T follicular helper cell (primary cell): ENCODE data around the gene PRKCI.
"Not testable (repeated sequence)": the region's sequence is repeated elsewhere in the genome, so short reads cannot be mapped to it uniquely, and the experiment has no call there.

Experiments used
- DNase-seq: peaks from one replicate; pipeline ENCODE4 v3.0.0-alpha.2; 2020; ENCODE audit warnings: low read depth

Gene PRKCI

DNA sequence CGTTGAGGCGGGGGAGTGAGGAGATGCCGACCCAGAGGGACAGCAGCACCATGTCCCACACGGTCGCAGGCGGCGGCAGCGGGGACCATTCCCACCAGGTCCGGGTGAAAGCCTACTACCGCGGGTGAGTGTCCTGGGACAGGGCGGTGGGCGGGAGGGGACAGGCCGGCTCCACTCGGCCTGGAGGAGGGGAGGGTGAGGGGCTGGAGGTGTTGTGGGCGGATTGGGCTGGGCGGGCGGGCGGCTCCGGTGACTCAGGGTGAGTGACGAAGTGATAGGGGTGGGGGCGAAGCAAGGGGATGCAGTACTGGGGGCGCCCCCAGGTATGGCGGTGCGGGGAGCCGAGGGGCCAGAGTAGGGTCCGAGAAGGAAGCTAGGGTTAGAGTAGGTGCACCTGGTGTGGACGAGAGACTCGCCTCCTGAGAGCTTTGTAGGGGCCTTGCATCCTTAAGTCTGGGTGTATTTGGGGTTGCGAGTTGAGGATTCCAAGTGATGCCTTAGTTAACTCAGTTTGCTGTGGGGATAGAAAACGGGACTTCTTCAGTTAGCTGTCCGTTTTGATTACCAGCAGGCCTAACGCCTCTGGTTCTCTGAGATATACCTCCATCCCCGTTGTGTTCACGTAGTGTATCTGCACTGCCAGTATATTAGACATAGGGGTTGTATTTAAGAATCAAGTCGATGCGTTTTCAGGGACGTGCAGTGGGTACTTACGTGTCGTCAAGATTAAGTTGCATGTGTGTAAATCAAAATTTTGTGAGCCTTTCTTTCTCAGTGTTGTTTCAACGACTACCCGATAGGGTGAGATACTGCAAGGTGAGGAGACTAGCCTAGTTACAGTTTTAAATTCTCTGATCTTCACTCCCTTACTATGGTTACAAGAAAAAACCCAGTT, 670 bp downstream of the PRKCI start:
- peak; percentile 15 for DNase-seq

GRCh38 chr3:170225166-170225565, 2.9 kb downstream of the PRKCI start:
- DNase-seq, result no peak

DNA sequence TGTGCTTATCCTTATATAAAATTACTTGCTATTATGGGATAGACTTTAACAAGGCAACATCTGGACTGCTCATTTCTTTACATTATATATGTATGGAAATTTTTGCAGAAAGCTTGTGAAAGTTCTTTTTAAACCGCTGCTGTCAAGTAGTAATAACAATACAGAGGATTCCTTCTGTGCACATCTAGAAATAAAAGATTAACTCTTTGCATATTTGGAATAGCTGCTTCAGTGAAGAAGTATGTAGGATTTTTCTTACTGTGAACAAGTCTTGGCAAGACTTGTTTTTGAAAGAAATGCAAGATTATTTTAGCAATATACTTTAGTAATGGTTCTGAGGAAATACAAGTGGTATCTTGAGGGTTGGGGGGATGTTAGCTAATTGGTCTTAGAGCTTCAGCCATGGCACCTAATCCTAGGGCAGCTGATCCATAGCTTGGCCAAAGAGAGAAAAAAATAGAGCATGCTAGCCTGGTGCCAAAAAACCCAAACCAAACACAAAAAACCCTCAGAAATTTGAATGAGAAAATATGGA, 4.3 kb downstream of the PRKCI start:
- no peak for DNase-seq

DNA sequence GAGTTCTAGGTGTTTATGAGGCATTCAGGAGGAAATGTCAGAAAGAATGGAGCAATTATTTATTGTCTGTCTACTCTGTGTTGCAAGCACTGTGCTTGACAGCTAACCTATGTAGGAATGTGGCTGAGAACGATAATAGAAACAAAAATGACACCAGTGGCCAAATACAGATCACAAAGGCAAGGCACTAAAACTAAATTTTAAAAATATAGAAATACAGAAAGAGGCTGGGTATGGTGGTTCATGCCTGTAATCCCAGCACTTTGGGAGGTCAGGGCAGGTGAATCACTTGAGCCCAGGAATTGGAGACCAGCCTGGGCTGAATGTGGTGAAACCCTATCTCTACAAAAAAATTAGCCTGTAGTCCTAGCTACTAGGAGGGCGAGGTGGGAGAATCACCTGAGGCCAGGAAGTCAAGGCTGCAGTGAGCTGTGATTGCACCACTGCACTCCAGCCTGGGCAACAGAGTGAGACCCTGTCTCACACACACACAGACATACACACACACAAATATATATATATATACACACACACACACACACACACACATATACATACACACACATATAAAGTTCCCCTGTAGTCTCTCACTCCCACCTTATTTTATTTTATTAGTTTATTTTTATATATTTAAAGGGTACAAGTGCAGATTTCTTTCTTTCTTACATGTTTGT, 6.0 kb downstream of the PRKCI start:
- no peak for DNase-seq

- no peak for DNase-seq
Measured at GRCh38 chr3:170232266-170232665, 10.0 kb downstream of the PRKCI start.

DNA sequence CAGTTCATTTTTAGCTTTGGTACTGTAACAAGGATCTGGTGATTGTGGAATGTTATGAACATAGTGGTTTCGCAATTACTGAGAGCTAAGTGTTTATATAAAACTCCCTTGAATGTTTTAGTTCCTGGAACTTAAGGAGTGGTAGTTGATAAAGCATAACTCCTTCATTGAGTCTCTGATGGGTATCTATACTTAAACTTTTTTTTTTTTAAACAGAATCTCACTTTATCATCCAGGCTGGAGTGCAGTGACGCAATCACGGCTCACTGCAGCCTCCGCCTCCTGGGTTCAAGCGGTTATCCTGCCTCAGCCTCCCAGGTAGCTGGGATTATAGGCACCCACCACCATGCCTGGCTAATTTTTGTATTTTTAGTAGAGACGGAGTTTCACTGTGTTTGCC, 11.3 kb downstream of the PRKCI start:
- no peak for DNase-seq

DNA sequence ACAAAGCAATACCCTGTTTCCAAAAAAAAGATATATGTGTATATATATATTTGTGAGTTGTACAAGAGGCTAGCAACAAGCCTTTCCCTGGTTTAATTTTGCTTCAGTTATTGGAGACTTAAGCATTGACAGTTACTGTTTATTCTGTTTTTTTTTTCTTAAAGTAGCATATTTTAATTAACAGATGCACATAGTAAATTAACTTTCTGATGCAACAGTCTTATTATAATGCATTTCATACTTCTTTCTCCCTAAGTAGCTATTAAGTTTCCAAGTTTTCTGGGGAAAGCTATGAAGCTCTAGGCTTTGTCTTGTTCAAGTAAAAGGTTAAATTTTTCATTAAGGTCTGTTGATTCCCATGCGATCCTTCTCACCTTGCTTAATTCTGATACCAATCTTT, 17.9 kb downstream of the PRKCI start:
- no peak for DNase-seq

DNA sequence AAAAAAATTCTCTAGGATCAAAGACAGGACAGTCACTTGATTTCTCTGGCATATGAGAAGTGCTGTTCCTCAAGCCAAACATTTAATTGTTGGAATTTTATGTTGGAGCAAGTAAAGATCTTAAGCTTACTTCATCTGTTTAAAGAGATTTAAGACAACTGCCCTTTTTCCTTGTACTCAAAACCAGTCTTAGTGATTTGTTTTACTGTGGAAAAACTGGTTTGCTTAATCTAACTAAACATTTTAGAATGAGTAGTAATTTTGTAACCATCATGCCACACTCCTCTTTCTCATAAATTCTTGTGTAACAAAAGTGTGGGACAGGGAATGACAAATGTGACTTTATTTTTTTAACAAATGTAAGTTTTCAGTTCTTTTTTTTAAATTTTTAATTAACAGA, 18.4 kb downstream of the PRKCI start:
- DNase-seq, result no peak

DNA sequence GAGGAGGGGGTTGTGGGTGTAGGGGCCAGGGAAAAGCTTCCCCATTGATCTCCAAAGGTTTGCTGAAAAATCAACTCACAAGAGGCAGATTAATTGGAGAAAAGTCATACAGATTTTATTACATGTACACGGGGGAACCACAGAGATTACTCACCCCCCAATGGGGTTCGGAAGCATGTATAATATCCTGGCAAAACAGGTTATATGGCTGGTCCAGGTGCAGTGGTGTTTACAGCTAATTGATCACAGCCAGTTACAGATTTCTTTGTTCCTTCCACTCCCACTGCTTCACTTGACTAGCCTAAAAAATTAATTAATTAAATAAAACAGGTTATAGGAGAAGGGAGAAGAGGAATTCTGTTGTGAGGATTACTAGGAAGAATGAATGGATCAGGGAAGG, 22.4 kb downstream of the PRKCI start:
- DNase-seq, result no peak

DNA sequence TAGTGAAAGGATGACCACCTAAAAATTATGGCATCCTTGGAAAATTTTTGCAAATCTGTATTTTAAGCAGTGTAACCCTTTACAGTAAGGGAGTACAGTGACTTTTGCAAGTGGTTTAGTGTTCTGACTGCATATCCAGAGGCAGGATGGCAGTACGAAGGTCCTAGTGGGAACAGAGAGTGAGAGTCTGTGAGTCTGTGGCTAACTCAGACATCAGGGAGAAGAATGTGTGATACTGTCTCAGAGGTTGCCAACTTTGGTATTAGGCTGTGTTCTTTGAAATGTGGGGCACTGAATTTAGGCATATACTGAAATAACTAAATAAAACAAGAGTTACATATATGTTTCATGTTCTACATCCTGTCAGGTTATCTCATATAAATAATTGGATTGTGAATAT, 25.7 kb downstream of the PRKCI start:
- no peak for DNase-seq

DNA sequence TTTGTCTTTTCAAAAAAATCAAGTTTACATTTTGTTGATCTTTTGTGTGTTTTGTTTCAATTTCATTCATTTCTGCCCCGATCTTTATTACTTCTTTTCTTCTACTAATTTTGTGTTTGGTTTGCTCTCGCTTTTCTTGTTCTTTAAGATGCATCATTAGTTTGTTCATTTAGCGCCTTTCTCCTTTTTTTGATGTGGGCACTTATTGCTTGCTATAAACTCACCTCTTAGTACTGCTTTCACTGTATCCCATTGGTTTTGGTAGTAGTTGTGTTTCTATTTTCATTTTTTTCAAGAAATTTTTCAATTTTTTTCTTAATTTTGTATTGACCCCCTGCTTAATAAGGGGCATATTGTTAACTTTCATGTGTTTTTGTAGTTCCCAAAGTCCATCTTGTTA, 34.4 kb downstream of the PRKCI start:
- DNase-seq, result no peak

- no peak for DNase-seq
Measured at GRCh38 chr3:170257145-170257544, 34.9 kb downstream of the PRKCI start.

DNA sequence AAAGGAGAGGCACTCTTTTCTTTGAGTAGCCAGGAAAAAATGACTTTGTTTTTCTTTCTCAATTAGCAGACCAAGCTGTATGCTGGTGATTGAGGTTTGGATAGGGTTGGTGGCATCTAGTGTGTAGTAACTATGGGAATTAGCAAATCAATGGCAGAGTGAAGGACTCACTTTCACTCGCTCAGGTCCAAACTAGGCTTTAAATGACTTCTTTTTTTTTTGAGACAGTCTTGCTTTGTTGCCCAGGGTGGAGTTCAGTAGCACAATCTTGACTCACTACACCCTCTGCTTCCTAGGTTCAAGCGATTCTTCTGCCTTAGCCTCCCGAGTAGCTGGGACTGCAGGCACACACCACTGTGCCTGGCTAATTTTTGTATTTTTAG, 35.9 kb downstream of the PRKCI start:
- no peak for DNase-seq

DNA sequence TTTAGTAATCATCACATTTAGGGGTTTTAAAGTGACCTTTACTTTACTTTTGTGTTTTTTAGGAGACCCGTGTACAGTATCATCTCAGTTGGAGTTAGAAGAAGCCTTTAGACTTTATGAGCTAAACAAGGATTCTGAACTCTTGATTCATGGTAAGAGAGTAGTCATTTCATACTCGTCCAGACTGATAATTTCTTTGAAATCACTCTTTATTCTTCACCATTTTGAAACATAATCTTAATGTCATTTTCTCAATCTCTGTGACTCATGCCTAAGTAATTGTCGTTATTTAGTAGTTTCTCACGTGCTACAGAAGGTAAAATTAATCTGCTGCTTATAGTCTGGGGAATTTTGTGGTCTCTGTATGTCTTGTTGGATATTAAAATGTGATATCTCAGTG, 37.7 kb downstream of the PRKCI start:
- no peak for DNase-seq

- DNase-seq, result no peak
Measured at GRCh38 chr3:170267793-170268192, 45.6 kb downstream of the PRKCI start.

DNA sequence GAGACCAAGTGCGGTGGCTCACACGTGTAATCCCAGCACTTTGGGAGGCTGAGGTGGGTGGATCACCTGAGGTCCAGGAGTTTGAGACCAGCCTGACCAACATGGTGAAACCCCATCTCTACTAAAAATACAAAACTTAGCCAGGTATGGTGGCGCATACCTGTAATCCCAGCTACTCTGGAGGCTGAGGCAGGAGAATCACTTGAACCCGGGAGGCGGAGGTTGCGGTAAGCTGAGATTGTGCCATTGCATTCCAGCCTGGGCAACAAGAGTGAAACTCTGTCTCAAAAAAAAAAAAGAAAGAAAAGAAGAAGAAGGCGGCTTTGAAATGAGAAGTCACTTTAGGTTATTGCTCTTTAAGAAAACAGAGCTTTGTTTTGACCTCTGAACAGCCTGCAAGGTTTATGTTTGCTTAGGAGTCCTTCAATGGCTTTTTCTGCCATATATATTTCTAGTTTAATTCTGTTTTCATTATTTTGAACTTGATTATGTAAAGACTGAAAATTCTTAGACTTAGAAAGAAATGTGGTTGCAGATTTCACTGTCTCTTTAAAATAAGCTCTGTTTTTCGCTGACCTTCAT, 47.5 kb downstream of the PRKCI start:
- DNase-seq, result not testable (repeated sequence)

DNA sequence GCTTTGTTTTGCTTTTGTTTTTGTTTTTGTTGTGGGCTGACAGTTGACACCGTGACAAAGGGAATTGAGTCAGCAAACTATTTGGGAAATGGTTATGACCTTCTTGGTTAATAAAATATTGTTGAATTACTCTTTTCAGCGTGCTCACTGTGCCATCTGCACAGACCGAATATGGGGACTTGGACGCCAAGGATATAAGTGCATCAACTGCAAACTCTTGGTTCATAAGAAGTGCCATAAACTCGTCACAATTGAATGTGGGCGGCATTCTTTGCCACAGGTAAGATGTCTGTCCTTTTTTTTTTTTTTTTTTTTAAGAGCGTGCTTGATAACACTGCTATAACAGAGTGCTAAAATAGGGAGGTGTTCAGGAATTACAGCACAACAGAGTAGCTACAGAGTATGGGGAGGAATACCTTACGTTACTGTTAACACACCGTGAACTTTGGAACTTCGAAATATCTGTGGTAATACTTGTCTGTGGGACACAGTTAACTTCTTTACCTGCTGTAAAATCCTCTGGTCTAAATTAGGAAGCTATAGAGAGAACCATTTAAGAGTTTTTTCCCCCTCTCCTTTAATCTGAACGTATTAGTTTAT, 48.2 kb downstream of the PRKCI start:
- DNase-seq, result no peak

GRCh38 chr3:170274641-170275040, 52.4 kb downstream of the PRKCI start:
- no peak for DNase-seq

DNA sequence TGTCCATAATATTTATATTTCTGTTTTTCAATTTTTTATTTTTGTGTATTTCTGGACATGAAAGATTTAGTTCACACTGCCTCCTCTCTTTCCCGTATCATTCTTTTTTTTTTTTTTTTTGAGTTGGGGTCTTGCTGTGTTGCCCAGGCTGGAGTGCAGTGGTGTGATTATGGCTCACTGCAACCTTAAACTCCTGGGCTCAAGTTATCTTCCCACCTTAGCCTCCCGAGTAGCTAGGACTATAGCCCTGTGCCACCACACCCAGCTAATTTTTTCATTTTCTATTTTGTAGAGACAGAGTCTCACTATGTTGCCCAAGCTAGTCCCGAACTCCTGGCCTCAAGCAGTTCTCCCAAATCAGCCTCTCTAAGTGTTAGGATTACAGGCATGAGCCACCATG, 53.6 kb downstream of the PRKCI start:
- no peak for DNase-seq

- DNase-seq, result not testable (repeated sequence)
Measured at GRCh38 chr3:170277311-170277710, 55.1 kb downstream of the PRKCI start.

- no peak for DNase-seq
Measured at GRCh38 chr3:170277833-170278580, 55.8 kb downstream of the PRKCI start.

- DNase-seq, result no peak
Measured at GRCh38 chr3:170278627-170279026, 56.4 kb downstream of the PRKCI start.
